SU-DHL-6 (cell line): Measurements from ENCODE around the gene MRPS11.

ENCODE experiments used
- H2AFZ ChIP-seq: fragments of 200-600 bp; sonication (generic); 2 replicates; pipeline ENCODE4 v1.6.1; 2014; ENCODE audit warnings: low read depth, mild to moderate bottlenecking, moderate library complexity, mixed read lengths, antibody characterized with exemption, low read length; ENCODE audit not compliant: severe bottlenecking
- H3F3A ChIP-seq: fragments of 200-600 bp; shearing (Covaris generic); 2 replicates; pipeline ENCODE4 v1.6.0; 2016; ENCODE audit warnings: antibody characterized with exemption, mild to moderate bottlenecking; ENCODE audit not compliant: insufficient read depth
- H3K27ac ChIP-seq: fragments of 200-600 bp; sonication (generic); 2 replicates; pipeline ENCODE4 v1.5.1; 2016; ENCODE audit warnings: low read depth, mild to moderate bottlenecking, low read length, moderate library complexity, mixed read lengths
- H3K27me3 ChIP-seq: fragments of 200-600 bp; sonication (generic), shearing (Covaris generic); 2 replicates; pipeline ENCODE4 v1.6.0; 2014; ENCODE audit warnings: mild to moderate bottlenecking, low read length
- H3K36me3 ChIP-seq: fragments of 200-600 bp; sonication (generic); 2 replicates; pipeline ENCODE4 v1.6.1; 2014; ENCODE audit warnings: mild to moderate bottlenecking, low read length, mixed read lengths
- H3K4me2 ChIP-seq: fragments of 300-600, 200-600 bp; shearing (Covaris generic), sonication (generic); 2 replicates; pipeline ENCODE4 v1.6.0; 2014; ENCODE audit warnings: low read length, low read depth, mild to moderate bottlenecking; ENCODE audit not compliant: poor library complexity, severe bottlenecking
- H3K4me3 ChIP-seq: fragments of 200-600 bp; sonication (generic); 2 replicates; pipeline ENCODE4 v1.5.1; 2014; ENCODE audit warnings: antibody characterized with exemption, low read length, mild to moderate bottlenecking, mixed read lengths; ENCODE audit not compliant: insufficient read depth, poor library complexity, severe bottlenecking
- H3K79me2 ChIP-seq: fragments of 200-600 bp; sonication (generic); 2 replicates; pipeline ENCODE4 v1.6.1; 2014; ENCODE audit warnings: mild to moderate bottlenecking, low read length, moderate library complexity; ENCODE audit not compliant: insufficient read depth
- H3K9ac ChIP-seq: fragments of 200-600 bp; sonication (generic); 2 replicates; pipeline ENCODE4 v1.7.0; 2014; ENCODE audit warnings: mild to moderate bottlenecking, low read length
- H3K9me2 ChIP-seq: fragments of 200-600 bp; sonication (generic); replicated peaks from 2 replicates; pipeline ENCODE4 v1.6.1; 2014; ENCODE audit warnings: low read length; ENCODE audit not compliant: insufficient read depth
- H3K9me3 ChIP-seq: fragments of 200-600 bp; sonication (generic); 2 replicates; pipeline ENCODE4 v1.6.1; 2014; ENCODE audit warnings: low read length, mixed read lengths; ENCODE audit not compliant: insufficient read depth
- H4K20me1 ChIP-seq: fragments of 200-600 bp; sonication (generic); 2 replicates; pipeline ENCODE4 v1.6.1; 2014; ENCODE audit warnings: low read depth, mild to moderate bottlenecking, antibody characterized with exemption, low read length, moderate library complexity, mixed read lengths
- EZH2phosphoT487 ChIP-seq: fragments of 200-600 bp; sonication (generic), shearing (Covaris generic); conservative IDR thresholded peaks from 2 replicates; pipeline ENCODE4 v1.6.1; 2018; ENCODE audit warnings: mild to moderate bottlenecking, antibody characterized with exemption, low read length, moderate library complexity, mixed read lengths
- TF ChIP-seq, protein P1 (sequence below): fragments of 200-600 bp; sonication (generic); IDR thresholded peaks from one replicate; pipeline ENCODE4 v1.5.1; 2017; ENCODE audit warnings: antibody characterized with exemption, mild to moderate bottlenecking, low read length, moderate library complexity; ENCODE audit not compliant: insufficient read depth, poor library complexity, severe bottlenecking

MRPS11 gene

DNA sequence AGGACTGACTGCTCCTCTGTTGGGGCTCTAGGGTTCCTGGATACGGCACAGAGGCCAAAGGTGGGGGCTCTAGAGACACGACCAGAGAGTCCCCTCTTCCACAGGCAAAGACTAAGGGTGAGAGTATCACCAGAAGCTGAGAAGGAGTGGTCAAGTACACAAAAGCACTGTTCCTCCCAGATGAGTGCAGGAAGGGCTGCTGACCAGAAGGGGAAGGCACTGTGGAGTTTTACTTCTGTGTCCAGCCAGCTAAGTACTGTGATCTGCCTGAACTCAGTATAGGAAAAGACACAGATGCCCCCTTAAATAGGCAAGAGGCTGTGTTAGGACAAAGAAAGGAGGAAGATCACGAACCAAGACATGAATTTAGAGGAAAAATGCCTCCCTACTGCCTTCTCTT is 11.7 kb downstream of the MRPS11 start:
- no peak for TF ChIP-seq EZH2phosphoT487
- TF ChIP-seq, protein P1, sequence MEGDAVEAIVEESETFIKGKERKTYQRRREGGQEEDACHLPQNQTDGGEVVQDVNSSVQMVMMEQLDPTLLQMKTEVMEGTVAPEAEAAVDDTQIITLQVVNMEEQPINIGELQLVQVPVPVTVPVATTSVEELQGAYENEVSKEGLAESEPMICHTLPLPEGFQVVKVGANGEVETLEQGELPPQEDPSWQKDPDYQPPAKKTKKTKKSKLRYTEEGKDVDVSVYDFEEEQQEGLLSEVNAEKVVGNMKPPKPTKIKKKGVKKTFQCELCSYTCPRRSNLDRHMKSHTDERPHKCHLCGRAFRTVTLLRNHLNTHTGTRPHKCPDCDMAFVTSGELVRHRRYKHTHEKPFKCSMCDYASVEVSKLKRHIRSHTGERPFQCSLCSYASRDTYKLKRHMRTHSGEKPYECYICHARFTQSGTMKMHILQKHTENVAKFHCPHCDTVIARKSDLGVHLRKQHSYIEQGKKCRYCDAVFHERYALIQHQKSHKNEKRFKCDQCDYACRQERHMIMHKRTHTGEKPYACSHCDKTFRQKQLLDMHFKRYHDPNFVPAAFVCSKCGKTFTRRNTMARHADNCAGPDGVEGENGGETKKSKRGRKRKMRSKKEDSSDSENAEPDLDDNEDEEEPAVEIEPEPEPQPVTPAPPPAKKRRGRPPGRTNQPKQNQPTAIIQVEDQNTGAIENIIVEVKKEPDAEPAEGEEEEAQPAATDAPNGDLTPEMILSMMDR = no peak
- no peaks in the 10 kb centered on the region for H4K20me1 ChIP-seq
- H3K79me2 ChIP-seq = peaks cover 4% of the 10 kb centered on the region; the same call in 1 of the 2 replicates
- no peaks in the 10 kb centered on the region for H3F3A ChIP-seq
- H3K27me3 ChIP-seq = no peaks in the 10 kb centered on the region
- no peaks in the 10 kb centered on the region for H3K9me3 ChIP-seq
- H3K9ac ChIP-seq = no peak overlapping the region
- no peak overlapping the region for H2AFZ ChIP-seq
- H3K4me3 ChIP-seq = no peak overlapping the region
- no peaks in the 10 kb centered on the region; the same call in 1 of the 2 replicates for H3K36me3 ChIP-seq
- H3K4me2 ChIP-seq = no peak overlapping the region
- H3K9me2 ChIP-seq = no peaks in the 10 kb centered on the region
- H3K27ac ChIP-seq = no peak overlapping the region

DNA sequence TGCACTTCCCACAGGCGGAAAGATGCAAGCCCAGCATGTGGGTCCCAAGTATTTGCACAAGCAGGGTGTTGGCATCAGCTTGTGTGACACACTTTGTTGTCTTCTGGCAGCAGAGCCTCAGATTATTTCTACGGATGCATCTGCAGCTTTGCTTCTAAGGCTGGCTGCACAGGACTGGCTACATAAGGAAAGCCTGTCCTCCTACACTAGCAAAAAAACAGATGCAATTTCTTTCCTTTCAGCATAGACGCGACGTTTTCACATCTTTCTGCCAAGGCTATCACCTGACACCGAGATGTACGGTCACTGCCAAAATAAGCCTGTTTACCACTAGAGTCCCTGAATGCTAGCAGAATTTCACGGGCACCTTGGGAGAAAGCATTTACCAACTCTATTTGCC is 13.5 kb downstream of the MRPS11 start:
- Histone ChIP-seq H2AFZ (no peak overlapping the region), H4K20me1 (no peaks in the 10 kb centered on the region), H3K27ac (no peak overlapping the region), H3K4me2 (no peak overlapping the region), H3K9me2 (no peaks in the 10 kb centered on the region), H3F3A (no peaks in the 10 kb centered on the region), H3K9ac (no peak overlapping the region), H3K36me3 (no peaks in the 10 kb centered on the region; the same call in 1 of the 2 replicates), H3K27me3 (no peaks in the 10 kb centered on the region), H3K9me3 (no peaks in the 10 kb centered on the region), H3K79me2 (peaks cover 4% of the 10 kb centered on the region; the same call in 1 of the 2 replicates), H3K4me3 (no peak overlapping the region)
- TF ChIP-seq EZH2phosphoT487 = no peak
- TF ChIP-seq, protein P1 = no peak

DNA sequence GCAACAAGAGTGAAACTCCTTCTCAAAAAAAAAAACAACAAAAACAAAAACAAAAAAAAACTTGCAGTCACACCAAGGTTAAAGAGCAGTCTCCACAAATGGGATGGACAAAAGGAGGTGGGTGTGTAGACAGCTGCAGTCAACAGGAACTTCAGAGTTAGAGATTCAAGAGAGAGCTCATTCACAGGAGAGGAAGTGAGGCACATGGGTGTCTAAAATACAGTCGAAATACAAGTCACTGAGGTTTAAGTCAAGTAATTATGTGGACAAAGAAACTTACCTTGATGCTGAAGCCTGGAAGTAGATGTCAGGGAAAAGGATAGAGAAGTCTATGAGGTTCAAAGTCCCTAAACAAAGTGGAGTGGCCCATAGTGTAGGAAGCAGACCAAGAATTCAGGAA is 14.8 kb downstream of the MRPS11 start:
- no peak overlapping the region for H3K9ac ChIP-seq
- no peaks in the 10 kb centered on the region for H3K27me3 ChIP-seq
- no peaks in the 10 kb centered on the region for H4K20me1 ChIP-seq
- no peaks in the 10 kb centered on the region for H3K36me3 ChIP-seq
- no peak overlapping the region for H2AFZ ChIP-seq
- no peaks in the 10 kb centered on the region for H3K9me2 ChIP-seq
- 0 out of 2 replicates have a peak, but pooled peaks cover under 1% of the 10 kb centered on the region for H3K79me2 ChIP-seq
- H3K4me2 ChIP-seq = no peak overlapping the region
- H3K4me3 ChIP-seq = no peak overlapping the region
- no peaks in the 10 kb centered on the region for H3K9me3 ChIP-seq
- H3F3A ChIP-seq = no peaks in the 10 kb centered on the region
- no peak for TF ChIP-seq EZH2phosphoT487
- TF ChIP-seq, protein P1 = no peak
- no peak overlapping the region for H3K27ac ChIP-seq
